Upper lobe of right lung (tissue), 1 donor: Measurements from ENCODE around the gene LPP. TPM values are rescaled to one million over a fixed set of nuclear protein-coding genes. Genes with fewer than 3 reads are reported as not detected.

Experiments
- ATAC-seq: fragments of 200-7000 bp; cut with Tn5 transposase; one replicate; pipeline ENCODE4 v1.9.1; 2020; ENCODE audit warnings: mild to moderate bottlenecking, moderate library complexity
- DNase-seq: peaks from one replicate; pipeline ENCODE4 v3.0.0-alpha.2; 2020
- H3K27ac ChIP-seq: fragments of 200-600 bp; one replicate; pipeline ENCODE4 v1.8.0; 2022
- H3K27me3 ChIP-seq: fragments of 200-600 bp; one replicate; pipeline ENCODE4 v1.8.0; 2022; ENCODE audit warnings: mild to moderate bottlenecking
- H3K36me3 ChIP-seq: fragments of 200-600 bp; one replicate; pipeline ENCODE4 v1.8.0; 2022
- H3K4me1 ChIP-seq: fragments of 200-600 bp; one replicate; pipeline ENCODE4 v1.8.0; 2022
- H3K4me3 ChIP-seq: fragments of 200-600 bp; one replicate; pipeline ENCODE4 v1.8.0; 2022; ENCODE audit warnings: mild to moderate bottlenecking
- H3K9me3 ChIP-seq: fragments of 200-600 bp; one replicate; pipeline ENCODE4 v1.8.0; 2022
- intact Hi-C: fragments of 100-400 bp; cut with DNase I; formaldehyde crosslinking; loops from one replicate; pipeline ENCODE4 v1.11.0; 2022
- total RNA-seq: library from RNA; stranded (reverse); fragmentation: NEBNext Ultra II Directional; extraction: Animal tissue kit (Norgen Biotek cat#: 25700); gene quantifications from one replicate; pipeline ENCODE4 v1.2.1, GENCODE V29; 2021
- TF ChIP-seq, protein P1 (sequence below): fragments of 200-600 bp; IDR thresholded peaks from one replicate; pipeline ENCODE4 v1.8.0; 2022; ENCODE audit warnings: antibody characterized with exemption
- donor health status: DM: no; HTN: yes; CAD: no; lungs with severe emphysema.

The LPP gene
- total RNA-seq, 1 donor from 2014 or later = 191 TPM

DNA sequence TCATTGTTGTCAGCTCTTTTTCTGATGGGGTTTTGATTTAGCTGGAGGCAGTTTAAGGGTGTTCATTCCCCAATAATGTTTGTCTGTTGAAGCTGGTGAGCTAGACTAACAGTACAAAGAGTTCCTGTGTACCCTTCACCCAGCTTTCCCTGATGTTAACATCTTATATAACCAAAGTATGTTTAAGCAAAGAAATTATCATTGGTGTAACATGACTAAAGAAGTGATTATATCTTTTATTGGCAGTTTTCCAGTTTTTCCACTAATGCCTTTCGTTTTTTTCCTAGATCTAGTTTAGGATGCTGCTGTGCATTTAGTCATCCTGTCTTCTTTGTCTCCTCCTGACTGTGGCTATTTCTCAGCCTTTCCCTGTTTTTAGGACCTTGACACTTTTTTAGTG lies 165.6 kb downstream of the LPP start:
- Histone ChIP-seq H3K27ac (no peak overlapping the region), H3K4me1 (no peaks in the 10 kb centered on the region)
- no peak for ATAC-seq

DNA sequence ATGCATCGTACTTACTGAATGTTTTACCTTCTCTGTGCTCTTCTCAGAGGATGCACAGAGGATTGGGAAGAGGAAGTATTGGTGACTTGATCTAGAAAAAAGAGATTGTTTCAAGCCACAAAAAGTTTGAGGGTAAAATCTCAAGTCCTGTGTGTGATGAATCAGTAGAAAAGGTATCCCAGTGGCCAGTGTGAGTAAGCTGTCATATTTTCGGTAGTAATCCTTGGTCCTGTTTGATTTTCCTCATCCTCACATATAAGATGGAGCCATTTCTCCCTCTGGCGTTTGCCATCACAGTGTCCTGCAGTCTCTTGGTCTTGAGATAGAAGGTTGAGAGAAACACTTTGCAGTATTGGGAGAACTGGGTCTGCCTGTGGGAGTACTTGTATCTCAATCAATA lies 166.8 kb downstream of the LPP start:
- Histone ChIP-seq H3K36me3 (no peaks in the 10 kb centered on the region), H3K9me3 (no peaks in the 10 kb centered on the region), H3K27me3 (no peaks in the 10 kb centered on the region), H3K4me3 (no peak overlapping the region), H3K4me1 (no peaks in the 10 kb centered on the region), H3K27ac (no peak overlapping the region)
- DNase-seq (no peak), ATAC-seq (no peak)
- TF ChIP-seq, protein P1, sequence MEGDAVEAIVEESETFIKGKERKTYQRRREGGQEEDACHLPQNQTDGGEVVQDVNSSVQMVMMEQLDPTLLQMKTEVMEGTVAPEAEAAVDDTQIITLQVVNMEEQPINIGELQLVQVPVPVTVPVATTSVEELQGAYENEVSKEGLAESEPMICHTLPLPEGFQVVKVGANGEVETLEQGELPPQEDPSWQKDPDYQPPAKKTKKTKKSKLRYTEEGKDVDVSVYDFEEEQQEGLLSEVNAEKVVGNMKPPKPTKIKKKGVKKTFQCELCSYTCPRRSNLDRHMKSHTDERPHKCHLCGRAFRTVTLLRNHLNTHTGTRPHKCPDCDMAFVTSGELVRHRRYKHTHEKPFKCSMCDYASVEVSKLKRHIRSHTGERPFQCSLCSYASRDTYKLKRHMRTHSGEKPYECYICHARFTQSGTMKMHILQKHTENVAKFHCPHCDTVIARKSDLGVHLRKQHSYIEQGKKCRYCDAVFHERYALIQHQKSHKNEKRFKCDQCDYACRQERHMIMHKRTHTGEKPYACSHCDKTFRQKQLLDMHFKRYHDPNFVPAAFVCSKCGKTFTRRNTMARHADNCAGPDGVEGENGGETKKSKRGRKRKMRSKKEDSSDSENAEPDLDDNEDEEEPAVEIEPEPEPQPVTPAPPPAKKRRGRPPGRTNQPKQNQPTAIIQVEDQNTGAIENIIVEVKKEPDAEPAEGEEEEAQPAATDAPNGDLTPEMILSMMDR = no peak
- intact Hi-C loops = no loop called here

More for the DNA sequence above, 165.6 kb downstream of the LPP start:
- Histone ChIP-seq H3K36me3 (no peaks in the 10 kb centered on the region), H3K4me3 (no peak overlapping the region), H3K9me3 (no peaks in the 10 kb centered on the region), H3K27me3 (no peaks in the 10 kb centered on the region)
- no peak for DNase-seq
- intact Hi-C loops = no loop called here
- TF ChIP-seq, protein P1 = no peak

GRCh38 chr3:188321258-188321657 lies 167.3 kb downstream of the LPP start:
- Histone ChIP-seq H3K4me3 (no peak overlapping the region), H3K27me3 (no peaks in the 10 kb centered on the region), H3K36me3 (no peaks in the 10 kb centered on the region), H3K9me3 (no peaks in the 10 kb centered on the region), H3K4me1 (no peaks in the 10 kb centered on the region), H3K27ac (no peak overlapping the region)
- intact Hi-C loops = no loop called here
- TF ChIP-seq, protein P1 = no peak
- DNase-seq (no peak), ATAC-seq (no peak)

DNA sequence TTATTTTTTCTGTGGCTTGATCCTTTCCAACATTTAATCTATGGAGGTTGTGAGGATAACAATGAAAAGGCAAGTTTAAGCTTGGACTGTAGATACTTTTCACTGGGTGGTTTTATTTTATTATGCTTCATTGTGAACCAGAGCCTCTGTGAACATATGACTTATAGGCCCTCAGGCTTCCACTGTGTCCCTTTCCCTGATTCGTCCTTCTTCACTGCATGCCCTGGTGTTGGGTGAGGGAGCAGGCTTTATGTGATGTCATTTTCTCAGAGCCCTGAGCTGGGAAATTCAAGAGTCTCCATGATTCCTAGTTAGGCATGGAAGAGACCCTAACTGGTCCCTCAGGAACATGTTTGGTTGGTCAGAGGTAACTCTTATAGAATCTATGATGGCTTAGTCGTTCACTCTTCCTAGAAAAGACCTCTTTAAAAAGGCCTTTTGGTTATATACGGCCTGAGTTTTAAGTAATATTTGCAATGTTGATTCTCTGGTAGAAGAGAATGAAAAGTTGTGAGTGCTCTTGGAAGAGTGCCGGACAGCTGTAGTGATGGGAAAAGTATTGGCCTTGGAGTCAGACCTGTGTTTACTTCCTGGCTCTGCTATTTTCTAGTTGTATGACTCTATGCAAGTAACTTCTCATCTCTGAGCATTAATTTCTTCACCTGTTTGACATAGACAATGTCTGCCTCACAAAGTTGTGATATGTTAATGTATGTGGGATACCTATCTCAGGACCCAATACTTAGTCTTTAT lies 168.4 kb downstream of the LPP start:
- H3K4me3 ChIP-seq = no peak overlapping the region
- ATAC-seq (no peak), DNase-seq (no peak)
- TF ChIP-seq, protein P1 = no peak
- intact Hi-C loops = no loop called here
- H3K9me3 ChIP-seq = no peaks in the 10 kb centered on the region
- H3K27me3 ChIP-seq = no peaks in the 10 kb centered on the region
- no peak overlapping the region for H3K27ac ChIP-seq
- no peaks in the 10 kb centered on the region for H3K36me3 ChIP-seq
- H3K4me1 ChIP-seq = peaks cover 6% of the 10 kb centered on the region

DNA sequence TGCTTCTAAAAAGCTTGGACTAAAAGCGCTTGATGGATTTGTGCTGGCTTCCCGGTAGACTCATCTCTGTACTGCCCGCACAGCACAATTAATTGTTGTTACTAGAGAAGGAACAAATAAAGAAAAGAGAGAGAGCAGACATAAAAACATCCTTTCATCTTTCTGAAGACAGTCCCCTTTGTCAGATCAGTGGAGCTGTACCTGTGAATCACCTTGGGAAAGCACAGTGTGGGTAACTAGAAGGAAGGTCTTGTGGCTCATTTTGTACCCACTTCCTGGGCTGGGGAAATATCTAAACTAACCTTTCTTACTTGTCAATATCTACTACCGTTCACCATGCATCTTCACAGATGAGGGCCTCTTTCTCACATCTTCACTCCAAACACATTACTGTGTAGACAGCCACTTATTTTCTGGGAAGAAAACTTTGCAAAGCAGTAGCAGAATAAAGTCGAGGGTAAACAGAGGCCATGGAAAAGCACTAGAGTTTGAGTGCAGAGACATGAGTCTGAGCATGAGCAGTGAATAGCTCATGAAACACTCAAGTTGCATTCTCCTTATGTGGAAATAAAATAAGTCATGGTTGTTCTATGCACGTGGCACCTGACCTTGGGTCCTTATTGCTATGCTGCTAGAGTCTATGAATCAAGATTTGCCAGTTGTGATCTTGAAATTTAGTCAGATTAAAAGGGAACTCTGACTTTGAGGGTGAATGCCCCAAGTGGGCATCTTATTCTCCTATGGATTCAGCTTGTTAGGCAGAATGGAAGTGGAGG lies 169.3 kb downstream of the LPP start:
- no peak overlapping the region for H3K27ac ChIP-seq
- intact Hi-C loops = no loop called here
- DNase-seq (no peak), ATAC-seq (no peak)
- TF ChIP-seq, protein P1 = no peak
- no peaks in the 10 kb centered on the region for H3K9me3 ChIP-seq
- H3K36me3 ChIP-seq = no peaks in the 10 kb centered on the region
- H3K4me3 ChIP-seq = no peak overlapping the region
- H3K4me1 ChIP-seq = peaks cover 7% of the 10 kb centered on the region
- H3K27me3 ChIP-seq = no peaks in the 10 kb centered on the region
